Activated CD4-positive, alpha-beta T cell treated with anti-CD3 and anti-CD28 coated beads, Interleukin-10, Interleukin-2, amounts not matched to agents 100 ng/mL and 50 ng/mL, durations not matched to agents 16 hours and 8 hours (primary cell): ENCODE measurements around the gene PTPN18.
"Not testable (repeated sequence)": the region's sequence is repeated elsewhere in the genome, so short reads cannot be mapped to it uniquely, and the experiment has no call there.

Experiments used
- DNase-seq: peaks from one replicate; pipeline ENCODE4 v3.0.0-alpha.2; 2020

PTPN18 gene

GRCh38 chr2:130385709-130386108 is 29.9 kb downstream of the PTPN18 start:
- DNase-seq = no peak

GRCh38 chr2:130387071-130387400 is 31.2 kb downstream of the PTPN18 start:
- no peak for DNase-seq

DNA sequence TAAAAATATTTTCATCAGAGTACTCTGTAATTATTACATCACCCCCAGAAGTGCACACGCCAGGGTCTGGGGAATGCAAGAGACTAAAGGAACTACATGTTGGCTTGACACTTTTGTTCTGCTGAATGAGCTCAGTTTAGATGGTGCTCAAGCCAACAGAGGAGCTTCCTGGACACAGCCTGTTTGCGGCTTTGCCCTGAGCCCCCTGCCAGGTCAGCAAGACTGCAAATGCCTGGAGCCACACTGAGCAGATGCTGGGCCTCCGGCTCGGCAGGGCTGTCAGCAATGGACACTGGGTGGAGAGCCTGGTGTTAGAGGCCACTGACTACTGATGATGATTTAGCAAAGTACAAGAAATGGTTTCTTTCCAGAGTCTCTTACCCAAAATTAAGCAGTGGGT is 31.9 kb downstream of the PTPN18 start:
- no peak for DNase-seq

DNA sequence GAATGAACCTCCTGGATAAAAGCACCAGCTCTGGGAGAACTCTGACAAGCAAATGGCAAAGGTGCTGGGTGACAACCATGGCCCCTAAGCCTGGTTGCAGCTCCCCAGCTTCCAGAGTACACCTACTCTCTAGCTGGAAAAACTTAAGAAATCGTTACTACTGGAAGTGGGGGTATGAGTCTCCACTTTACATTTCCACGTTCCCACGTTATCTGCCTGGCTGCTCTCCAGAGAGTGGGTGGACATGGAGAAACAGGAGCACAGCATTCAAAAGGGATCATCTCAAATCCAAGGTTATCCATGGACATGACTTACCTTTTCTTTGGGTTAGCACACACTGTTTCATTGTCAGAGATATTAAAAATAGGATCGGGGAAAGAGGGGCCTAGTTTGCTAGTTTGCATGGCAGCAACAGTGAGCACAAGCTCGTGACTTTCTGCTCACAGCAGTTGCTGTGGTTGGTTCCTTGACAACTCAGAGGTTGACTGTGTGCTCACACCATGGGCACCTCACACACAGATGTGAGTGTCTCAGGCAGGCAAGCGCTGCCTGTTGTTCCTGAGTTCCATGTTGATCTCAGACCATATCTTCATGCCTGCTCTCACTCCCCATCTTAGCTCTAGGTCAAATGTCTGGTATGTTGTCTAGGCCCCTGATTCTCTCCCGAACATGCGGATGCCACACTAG is 32.5 kb downstream of the PTPN18 start:
- DNase-seq = no peak

GRCh38 chr2:130389358-130389757 is 33.5 kb downstream of the PTPN18 start:
- DNase-seq = no peak

GRCh38 chr2:130389783-130390182 is 33.9 kb downstream of the PTPN18 start:
- no peak for DNase-seq

DNA sequence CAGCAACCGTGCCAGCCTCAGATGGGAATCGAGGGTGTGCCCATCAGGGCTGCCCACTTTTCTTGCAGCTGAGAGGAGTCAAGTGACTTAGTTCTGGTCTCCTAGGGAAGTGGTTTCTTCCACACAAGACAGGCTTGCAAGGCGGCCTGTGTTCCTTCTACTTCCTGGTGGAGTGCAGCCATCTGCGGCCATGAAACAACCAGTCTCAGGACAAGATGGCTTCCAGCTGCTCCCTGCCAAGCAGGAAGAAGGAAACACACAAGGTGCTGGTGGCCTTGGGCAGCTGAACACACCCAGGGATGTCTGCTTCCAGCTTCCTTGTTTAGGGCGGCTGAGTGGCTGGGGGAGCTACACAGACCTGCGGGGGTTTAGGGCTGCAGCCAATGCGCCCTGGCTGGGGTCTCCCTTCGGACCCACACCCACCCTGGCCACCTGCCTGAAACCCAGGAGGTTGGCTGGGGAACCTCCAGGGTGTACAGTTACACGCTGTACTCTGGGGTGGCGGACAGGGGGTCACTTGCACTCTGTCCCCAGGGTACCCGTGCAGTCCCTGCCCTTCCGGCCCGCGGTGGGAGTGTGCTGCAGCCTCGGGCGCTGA is 34.7 kb downstream of the PTPN18 start:
- no peak for DNase-seq

GRCh38 chr2:130391058-130391871 is 35.4 kb downstream of the PTPN18 start:
- DNase-seq = peak; percentile 69

DNA sequence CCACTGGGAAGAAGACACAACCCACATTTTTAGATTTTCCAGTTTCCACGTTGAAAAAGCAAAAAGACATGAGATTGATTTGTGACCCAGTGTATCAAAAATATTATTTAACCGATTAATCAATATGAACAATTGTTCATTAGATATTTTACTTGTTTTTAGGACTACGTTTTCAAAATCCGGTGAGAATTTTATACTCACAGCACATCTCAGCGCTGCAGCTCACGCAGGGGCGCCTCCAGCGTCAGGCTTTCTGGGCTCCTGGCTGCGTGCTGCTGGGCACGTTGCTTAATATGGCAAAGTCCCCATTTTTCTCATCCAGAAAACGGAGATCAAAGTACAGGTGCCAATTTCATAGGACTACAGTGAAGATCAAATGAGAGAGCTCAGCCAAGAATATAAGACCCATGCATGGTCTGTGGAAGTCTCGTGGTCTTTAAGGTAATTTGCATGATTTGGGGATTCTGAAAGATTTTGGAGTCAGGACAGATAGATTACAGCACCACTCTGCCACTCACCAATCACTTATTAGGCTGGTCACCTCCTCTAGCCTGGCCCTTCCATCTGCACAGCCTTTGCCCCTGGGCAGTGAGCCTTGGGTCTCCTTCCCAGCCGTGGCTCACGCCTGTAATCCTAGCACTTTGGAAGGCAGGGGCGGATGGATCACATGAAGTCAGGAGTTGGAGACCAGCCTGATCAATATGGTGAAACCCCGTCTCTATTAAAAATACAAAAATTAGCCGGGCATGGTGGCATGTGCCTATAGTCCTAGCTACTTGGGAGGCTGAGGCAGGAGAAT is 36.2 kb downstream of the PTPN18 start:
- no peak for DNase-seq

- no peak for DNase-seq
These were observed 37.6 kb downstream of the PTPN18 start for GRCh38 chr2:130393318-130393910.

GRCh38 chr2:130406280-130406679 is 50.4 kb downstream of the PTPN18 start:
- DNase-seq = not testable (repeated sequence)

DNA sequence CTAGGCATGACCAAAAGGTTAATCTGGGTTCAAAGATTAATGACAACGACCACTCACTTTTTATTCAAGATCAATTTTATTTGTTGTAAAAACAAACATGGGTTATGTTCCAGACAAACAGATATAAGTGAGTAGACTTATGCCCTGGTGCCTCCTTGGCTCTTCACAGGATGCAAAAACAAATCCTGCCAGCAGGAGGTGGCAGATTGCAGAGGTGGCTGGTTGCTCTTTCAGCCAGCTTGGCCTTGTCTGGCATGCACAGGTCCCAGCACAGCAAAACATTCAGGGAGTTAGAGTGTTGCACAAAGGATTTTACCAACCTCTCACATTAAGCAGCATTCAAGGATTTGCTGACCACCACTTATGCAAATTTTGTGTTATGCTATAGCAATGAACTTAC is 60.8 kb downstream of the PTPN18 start:
- peak; percentile 24 for DNase-seq

- not testable (repeated sequence) for DNase-seq
These were observed 63.0 kb downstream of the PTPN18 start for GRCh38 chr2:130418845-130419244.
